T47D (cell line): ENCODE results near the gene ADAM12.

Experiments
- DNase-seq, 2 experiments: peaks; one replicate each; pipeline versions ENCODE4 v3.0.0 to v3.0.0-alpha.2; 2011 to 2012; ENCODE audit warnings: low read depth in 1 of 2, low spot score in 1 of 2
- JUND ChIP-seq: IDR thresholded peaks from 2 replicates; pipeline ENCODE4 v1.6.1; 2012; ENCODE audit warnings: low read depth
- in situ Hi-C: cut with HindIII; loops from 2 replicates; pipeline ENCODE4 v1.10.0; 2016; ENCODE audit warnings: low sequenced_read_pairs, low pct_unique_long_range_greater_than_20kb

ADAM12 gene

GRCh38 chr10:126041804-126042231 lies 346.5 kb downstream of the ADAM12 start:
- in situ Hi-C loops = no loop called here
- peak in 1 of 2 experiments; percentile 6 for DNase-seq
- TF ChIP-seq JUND = no peak

GRCh38 chr10:126041117-126041516 lies 347.2 kb downstream of the ADAM12 start:
- in situ Hi-C loops = no loop called here
- TF ChIP-seq JUND = no peak

GRCh38 chr10:126037946-126038345 lies 350.3 kb downstream of the ADAM12 start:
- no peak for DNase-seq
- in situ Hi-C loops = no loop called here
- TF ChIP-seq JUND = no peak

More at GRCh38 chr10:126041117-126041516, 347.2 kb downstream of the ADAM12 start:
- DNase-seq = no peak

- DNase-seq = no peak
- in situ Hi-C loops = no loop called here
- TF ChIP-seq JUND = no peak
These were observed 351.8 kb downstream of the ADAM12 start for GRCh38 chr10:126036515-126036914.

GRCh38 chr10:126034586-126034985 lies 353.7 kb downstream of the ADAM12 start:
- no peak for DNase-seq
- in situ Hi-C loops = no loop called here
- no peak for TF ChIP-seq JUND

- in situ Hi-C loops = no loop called here
- DNase-seq = no peak
- TF ChIP-seq JUND = no peak
These were observed 358.3 kb downstream of the ADAM12 start for GRCh38 chr10:126029999-126030398.

- in situ Hi-C loops = no loop called here
- DNase-seq = no peak
- TF ChIP-seq JUND = no peak
These were observed 360.6 kb downstream of the ADAM12 start for GRCh38 chr10:126027692-126028091.

- in situ Hi-C loops = no loop called here
- no peak for DNase-seq
- TF ChIP-seq JUND = no peak
These were observed 365.4 kb downstream of the ADAM12 start for GRCh38 chr10:126022841-126023240.

GRCh38 chr10:126021833-126022500 lies 366.3 kb downstream of the ADAM12 start:
- in situ Hi-C loops = no loop called here
- no peak for DNase-seq
- no peak for TF ChIP-seq JUND

- in situ Hi-C loops = no loop called here
- TF ChIP-seq JUND = no peak
- no peak for DNase-seq
These were observed 370.2 kb downstream of the ADAM12 start for GRCh38 chr10:126017961-126018560.

- DNase-seq = no peak
- no peak for TF ChIP-seq JUND
- in situ Hi-C loops = no loop called here
These were observed 371.4 kb downstream of the ADAM12 start for GRCh38 chr10:126016882-126017281.

GRCh38 chr10:126016156-126016805 lies 372.0 kb downstream of the ADAM12 start:
- in situ Hi-C loops = no loop called here
- no peak for DNase-seq
- TF ChIP-seq JUND = no peak

- no peak for TF ChIP-seq JUND
- in situ Hi-C loops = no loop called here
These were observed 372.9 kb downstream of the ADAM12 start for GRCh38 chr10:126015413-126015812.

GRCh38 chr10:126014309-126014708 lies 374.0 kb downstream of the ADAM12 start:
- no peak for TF ChIP-seq JUND
- no peak for DNase-seq
- in situ Hi-C loops = no loop called here

More at GRCh38 chr10:126015413-126015812, 372.9 kb downstream of the ADAM12 start:
- DNase-seq = no peak
